Kidney epithelial cell (primary cell): ENCODE data around the gene PTPRD. TPM values are rescaled to one million over a fixed set of nuclear protein-coding genes. Genes with fewer than 3 reads are reported as not detected.

Experiments used
- DNase-seq: peaks from one replicate; pipeline ENCODE4 v3.0.0-alpha.2; 2010; ENCODE audit warnings: low read depth
- H3K27me3 ChIP-seq: 2 replicates; pipeline ENCODE4 v1.6.0; 2011; ENCODE audit warnings: low read length; ENCODE audit not compliant: control insufficient read depth, insufficient read depth
- H3K36me3 ChIP-seq: 2 replicates; pipeline ENCODE4 v1.5.1; 2011; ENCODE audit warnings: low read length; ENCODE audit not compliant: control insufficient read depth, insufficient read depth
- H3K4me3 ChIP-seq: 2 replicates; pipeline ENCODE4 v1.5.1; 2011; ENCODE audit warnings: low read depth, mild to moderate bottlenecking, control low read depth, low read length
- total RNA-seq: library from RNA; depleted of rRNA; stranded (reverse); fragments of >200 nt; gene quantifications from 2 replicates; pipeline ENCODE4 v1.2.3, GENCODE V29; 2015
- TF ChIP-seq, protein P1 (sequence below): IDR thresholded peaks from 2 replicates; pipeline ENCODE4 v1.5.1; 2011; ENCODE audit warnings: mild to moderate bottlenecking, moderate library complexity, low read length, control low read depth, inconsistent platforms; ENCODE audit not compliant: insufficient read depth, poor library complexity, severe bottlenecking

Gene PTPRD
- total RNA-seq, 1 donor from 2014 or later = 18.8 TPM

DNA sequence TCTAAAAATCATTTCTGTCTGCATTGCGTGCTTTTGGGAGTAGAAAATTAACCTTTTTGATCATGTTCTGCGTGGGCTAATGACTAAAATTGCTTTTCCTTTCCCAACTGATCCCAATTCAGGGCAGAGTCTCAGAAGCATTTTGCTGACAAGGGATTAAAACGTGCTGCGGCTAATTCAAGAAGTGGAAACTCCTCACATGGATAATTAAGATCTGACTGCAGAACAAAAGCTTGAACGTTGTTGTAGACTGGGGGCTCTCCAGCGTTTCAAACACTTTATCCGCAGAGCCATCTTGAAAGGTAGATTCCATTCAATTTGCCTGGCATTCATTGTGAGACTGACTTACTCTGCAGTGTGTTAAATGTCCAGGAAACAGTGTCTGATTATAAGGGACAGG is 2327.9 kb downstream of the PTPRD start:
- Histone ChIP-seq H3K36me3 (no peaks in the 10 kb centered on the region), H3K27me3 (no peaks in the 10 kb centered on the region), H3K4me3 (no peak overlapping the region)
- DNase-seq = no peak
- TF ChIP-seq, protein P1, sequence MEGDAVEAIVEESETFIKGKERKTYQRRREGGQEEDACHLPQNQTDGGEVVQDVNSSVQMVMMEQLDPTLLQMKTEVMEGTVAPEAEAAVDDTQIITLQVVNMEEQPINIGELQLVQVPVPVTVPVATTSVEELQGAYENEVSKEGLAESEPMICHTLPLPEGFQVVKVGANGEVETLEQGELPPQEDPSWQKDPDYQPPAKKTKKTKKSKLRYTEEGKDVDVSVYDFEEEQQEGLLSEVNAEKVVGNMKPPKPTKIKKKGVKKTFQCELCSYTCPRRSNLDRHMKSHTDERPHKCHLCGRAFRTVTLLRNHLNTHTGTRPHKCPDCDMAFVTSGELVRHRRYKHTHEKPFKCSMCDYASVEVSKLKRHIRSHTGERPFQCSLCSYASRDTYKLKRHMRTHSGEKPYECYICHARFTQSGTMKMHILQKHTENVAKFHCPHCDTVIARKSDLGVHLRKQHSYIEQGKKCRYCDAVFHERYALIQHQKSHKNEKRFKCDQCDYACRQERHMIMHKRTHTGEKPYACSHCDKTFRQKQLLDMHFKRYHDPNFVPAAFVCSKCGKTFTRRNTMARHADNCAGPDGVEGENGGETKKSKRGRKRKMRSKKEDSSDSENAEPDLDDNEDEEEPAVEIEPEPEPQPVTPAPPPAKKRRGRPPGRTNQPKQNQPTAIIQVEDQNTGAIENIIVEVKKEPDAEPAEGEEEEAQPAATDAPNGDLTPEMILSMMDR = no peak

DNA sequence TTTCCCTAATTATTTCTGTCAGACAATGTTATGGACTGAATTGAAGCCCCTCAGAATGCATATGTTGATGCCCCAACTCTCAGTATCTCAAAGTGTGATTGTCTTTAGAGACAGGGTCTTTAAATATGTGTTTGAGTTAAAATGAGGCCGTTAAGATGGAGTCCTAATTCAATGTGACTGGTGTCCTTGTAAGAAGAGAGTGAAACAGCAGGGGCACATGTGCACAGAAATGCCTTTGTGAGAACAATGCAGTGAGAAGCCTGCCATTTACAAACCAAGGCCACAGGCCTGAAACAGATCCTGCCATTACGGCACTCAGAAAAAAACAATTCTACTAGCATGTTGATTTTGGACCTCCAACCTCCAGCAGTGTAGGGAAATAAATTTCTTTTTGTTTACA is 2330.3 kb downstream of the PTPRD start:
- H3K36me3 ChIP-seq = no peaks in the 10 kb centered on the region
- H3K27me3 ChIP-seq = no peaks in the 10 kb centered on the region
- no peak for DNase-seq
- TF ChIP-seq, protein P1 = no peak
- no peak overlapping the region for H3K4me3 ChIP-seq

DNA sequence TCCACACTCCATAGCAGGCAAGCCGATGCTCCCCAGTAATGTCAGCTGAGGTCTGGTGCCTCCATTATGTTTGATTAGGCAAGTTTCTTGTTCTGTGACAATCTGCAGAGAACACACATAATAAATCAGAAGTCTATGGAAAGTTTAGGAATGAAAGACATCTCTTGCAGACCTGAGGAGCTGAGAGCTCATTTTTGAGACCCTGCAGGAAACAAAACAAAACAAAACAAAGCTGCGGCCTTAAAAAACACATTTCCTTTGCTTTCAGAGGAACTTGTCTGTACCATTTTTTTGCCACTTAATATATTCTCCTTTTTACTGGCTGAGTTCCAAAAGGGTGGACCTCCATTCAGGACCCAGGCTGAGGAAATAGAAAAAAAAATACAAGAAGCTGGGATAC is 2332.0 kb downstream of the PTPRD start:
- H3K36me3 ChIP-seq = no peaks in the 10 kb centered on the region
- H3K27me3 ChIP-seq = no peaks in the 10 kb centered on the region
- TF ChIP-seq, protein P1 = no peak
- no peak overlapping the region for H3K4me3 ChIP-seq
- DNase-seq = no peak

DNA sequence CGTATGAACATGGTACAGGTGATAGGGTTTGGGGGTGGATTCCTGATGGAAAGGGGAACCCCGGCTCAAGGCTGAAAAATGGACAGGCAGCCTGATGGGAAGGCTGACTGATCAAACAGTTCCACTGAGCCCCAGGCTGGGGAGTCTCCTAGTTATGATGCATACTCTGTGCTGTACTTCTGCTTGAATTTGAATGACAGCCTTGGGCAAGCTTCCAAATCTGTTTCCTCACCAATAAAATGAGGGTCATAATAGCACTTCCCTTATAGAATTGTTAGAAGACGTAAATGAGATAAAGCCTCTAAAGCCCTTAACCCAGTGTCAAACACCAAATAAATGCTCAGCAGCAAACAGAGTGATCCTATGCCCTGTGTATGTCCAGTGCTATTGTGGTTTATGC is 2334.8 kb downstream of the PTPRD start:
- DNase-seq = no peak
- no peaks in the 10 kb centered on the region for H3K27me3 ChIP-seq

DNA sequence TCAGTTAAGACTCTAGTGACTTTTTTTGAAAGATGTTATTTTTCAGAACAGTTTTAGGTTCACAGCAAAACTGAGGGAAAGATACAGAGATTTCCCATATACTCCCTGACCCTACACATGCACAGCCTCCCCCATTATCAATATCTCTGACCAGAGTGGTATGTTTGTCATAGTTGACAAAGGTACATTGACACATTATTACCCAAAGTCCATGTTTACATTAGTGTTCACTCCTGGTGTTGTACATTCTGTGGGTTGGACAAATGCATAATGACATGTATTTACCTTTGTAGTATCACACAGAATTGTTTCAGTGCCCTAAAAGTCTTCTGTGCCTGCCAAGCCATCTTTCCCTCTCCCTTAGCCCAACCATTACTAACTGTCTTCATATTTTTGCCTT is 2342.6 kb downstream of the PTPRD start:
- H3K4me3 ChIP-seq = no peak overlapping the region
- H3K27me3 ChIP-seq = no peaks in the 10 kb centered on the region
- DNase-seq = no peak
- TF ChIP-seq, protein P1 = no peak
- no peaks in the 10 kb centered on the region for H3K36me3 ChIP-seq

More for the DNA sequence above, 2334.8 kb downstream of the PTPRD start:
- Histone ChIP-seq H3K36me3 (no peaks in the 10 kb centered on the region), H3K4me3 (no peak overlapping the region)
- TF ChIP-seq, protein P1 = no peak

DNA sequence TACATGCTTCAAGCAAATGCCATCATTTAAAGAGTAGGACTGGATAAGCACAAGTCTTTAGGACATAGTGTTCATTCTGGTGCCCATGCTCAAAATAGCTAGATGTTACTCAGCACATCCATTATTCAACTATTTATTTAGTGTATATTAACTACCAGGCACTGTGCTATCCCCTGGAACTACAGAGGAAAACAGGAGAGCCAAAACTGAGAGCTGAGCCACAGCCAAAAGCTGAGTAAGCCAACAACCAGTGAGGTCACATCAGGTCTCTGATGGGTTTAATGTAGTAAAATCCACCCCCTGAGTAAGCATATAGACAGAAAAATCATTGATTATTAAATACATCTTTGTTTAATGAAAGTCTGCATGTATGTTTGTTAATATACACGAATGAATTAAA is 2343.9 kb downstream of the PTPRD start:
- Histone ChIP-seq H3K27me3 (no peaks in the 10 kb centered on the region), H3K4me3 (no peak overlapping the region), H3K36me3 (no peaks in the 10 kb centered on the region)
- TF ChIP-seq, protein P1 = no peak
- DNase-seq = no peak
